T47D (cell line): Measurements from ENCODE around the gene ZNF500.

Source experiments
- DNase-seq, 2 experiments: peaks; one replicate each; pipeline versions ENCODE4 v3.0.0 to v3.0.0-alpha.2; 2011 to 2012; ENCODE audit warnings: low read depth in 1 of 2, low spot score in 1 of 2
- JUND ChIP-seq: IDR thresholded peaks from 2 replicates; pipeline ENCODE4 v1.6.1; 2012; ENCODE audit warnings: low read depth
- in situ Hi-C: cut with HindIII; loops from 2 replicates; pipeline ENCODE4 v1.10.0; 2016; ENCODE audit warnings: low sequenced_read_pairs, low pct_unique_long_range_greater_than_20kb

Gene ZNF500

GRCh38 chr16:4724661-4725270, 42.2 kb downstream of the ZNF500 start:
- in situ Hi-C loops = no loop called here
- no peak for DNase-seq
- no peak for TF ChIP-seq JUND

GRCh38 chr16:4723071-4723767, 43.7 kb downstream of the ZNF500 start:
- TF ChIP-seq JUND = no peak
- in situ Hi-C loops = no loop called here
- DNase-seq = no peak

GRCh38 chr16:4718466-4718865, 48.5 kb downstream of the ZNF500 start:
- no peak for DNase-seq
- no peak for TF ChIP-seq JUND
- in situ Hi-C loops = no loop called here

- in situ Hi-C loops = no loop called here
- no peak for DNase-seq
- no peak for TF ChIP-seq JUND
Measured at GRCh38 chr16:4714996-4715395, 52.0 kb downstream of the ZNF500 start.

GRCh38 chr16:4713663-4714501, 53.1 kb downstream of the ZNF500 start:
- in situ Hi-C loops = no loop called here
- no peak for TF ChIP-seq JUND
- DNase-seq = no peak

GRCh38 chr16:4709481-4709880, 57.5 kb downstream of the ZNF500 start:
- no peak for DNase-seq
- no peak for TF ChIP-seq JUND
- in situ Hi-C loops = no loop called here

- DNase-seq = no peak
- in situ Hi-C loops = no loop called here
- TF ChIP-seq JUND = no peak
Measured at GRCh38 chr16:4706871-4707270, 60.1 kb downstream of the ZNF500 start.

GRCh38 chr16:4704913-4705312, 62.0 kb downstream of the ZNF500 start:
- TF ChIP-seq JUND = no peak
- DNase-seq = no peak
- in situ Hi-C loops = no loop called here

GRCh38 chr16:4704491-4704890, 62.5 kb downstream of the ZNF500 start:
- no peak for TF ChIP-seq JUND
- in situ Hi-C loops = no loop called here
- DNase-seq = no peak

GRCh38 chr16:4703906-4704305, 63.1 kb downstream of the ZNF500 start:
- in situ Hi-C loops = no loop called here
- no peak for DNase-seq
- no peak for TF ChIP-seq JUND

GRCh38 chr16:4702466-4702808, 64.5 kb downstream of the ZNF500 start:
- in situ Hi-C loops = no loop called here
- DNase-seq = no peak
- TF ChIP-seq JUND = no peak

- in situ Hi-C loops = no loop called here
- no peak for DNase-seq
- no peak for TF ChIP-seq JUND
Measured at GRCh38 chr16:4701791-4702465, 65.0 kb downstream of the ZNF500 start.

GRCh38 chr16:4700997-4701743, 65.8 kb downstream of the ZNF500 start:
- DNase-seq = no peak
- in situ Hi-C loops = no loop called here
- TF ChIP-seq JUND = no peak
